Heart left ventricle (tissue), 16 donors: ENCODE measurements around the gene AGPAT2. TPM values are rescaled to one million over a fixed set of nuclear protein-coding genes. Genes with fewer than 3 reads are reported as not detected.

Source experiments
- ATAC-seq, 4 donors: fragments of 200-7000 bp; cut with Tn5 transposase; one replicate each; pipeline ENCODE4 v1.9.1; 2020 to 2022; ENCODE audit warnings: moderate library complexity in 4 of 4, mild to moderate bottlenecking in 3 of 4, moderate number of reproducible peaks in 1 of 4
- DNase-seq, 5 donors: peaks; one replicate each; pipeline ENCODE4 v3.0.0-alpha.2; 2020
- H3K27ac ChIP-seq, 12 donors: fragments of 200-600 bp; sonication (generic) in 4 of 12; one replicate each; pipeline versions ENCODE4 v1.5.0 to v1.8.0; 2016 to 2022; ENCODE audit warnings: mild to moderate bottlenecking in 2 of 12
- H3K27me3 ChIP-seq, 9 donors: fragments of 200-600 bp; sonication (generic) in 2 of 9; one replicate each; pipeline versions ENCODE4 v1.5.1 to v1.8.0; 2016 to 2022; ENCODE audit warnings: mild to moderate bottlenecking in 3 of 9
- H3K36me3 ChIP-seq, 9 donors: fragments of 200-600 bp; sonication (generic) in 2 of 9; one replicate each; pipeline versions ENCODE4 v1.5.0 to v1.8.0; 2018 to 2022; ENCODE audit warnings: mild to moderate bottlenecking in 2 of 9
- H3K4me1 ChIP-seq, 12 donors: fragments of 200-600 bp; sonication (generic) in 4 of 12; one replicate each; pipeline versions ENCODE4 v1.5.0 to v1.8.0; 2016 to 2022; ENCODE audit warnings: mild to moderate bottlenecking in 3 of 12
- H3K4me3 ChIP-seq, 12 donors: fragments of 200-600 bp; sonication (generic) in 4 of 12; one replicate each; pipeline versions ENCODE4 v1.5.0 to v1.8.0; 2017 to 2022; ENCODE audit warnings: mild to moderate bottlenecking in 9 of 12, moderate library complexity in 4 of 12
- H3K9me3 ChIP-seq, 12 donors: fragments of 200-600 bp; sonication (generic) in 4 of 12; one replicate each; pipeline versions ENCODE4 v1.5.0 to v1.8.0; 2016 to 2022; ENCODE audit warnings: mild to moderate bottlenecking in 1 of 12
- CTCF ChIP-seq, 12 donors: fragments of 200-600 bp; sonication (generic) in 4 of 12; IDR thresholded peaks; one replicate each; pipeline versions ENCODE4 v1.5.0 to v1.8.0; 2018 to 2022; ENCODE audit warnings: antibody characterized with exemption in 12 of 12, mild to moderate bottlenecking in 5 of 12
- POLR2A ChIP-seq, 2 donors: fragments of 450-650 bp; IDR thresholded peaks; one replicate each; pipeline ENCODE4 v1.6.1; 2017; ENCODE audit warnings: antibody characterized with exemption in 2 of 2, mild to moderate bottlenecking in 2 of 2, moderate library complexity in 2 of 2
- WGBS, 4 donors: extraction: QIAGEN DNeasy Blood & Tissue Kit in 2 of 4; methylation state at CpG; one replicate each; pipeline versions ENCODE4 v1.1.5 to v1.1.7; 2013 to 2018; 5-methylcytosine and 5-hydroxymethylcytosine counted together
- intact Hi-C, 10 donors: fragments of 100-400 bp; cut with DNase I; formaldehyde crosslinking; loops; one replicate each; pipeline versions ENCODE4 v1.11.1 to v1.14.2; 2022
- polyA plus RNA-seq, 2 donors: library from polyadenylated mRNA; stranded (reverse); fragments of 200-250 nt; gene quantifications; one replicate each; pipeline ENCODE4 v1.2.3, GENCODE V29; 2013
- total RNA-seq, 9 donors: library from RNA; depleted of rRNA in 2 of 9; stranded (reverse); fragments of >200 nt in 2 of 9; fragmentation: NEBNext Ultra II Directional in 3 of 9; extraction: Animal tissue kit (Norgen Biotek cat#: 25700) in 3 of 9; gene quantifications; one replicate each; pipeline versions ENCODE4 v1.1.0 to v1.2.4, GENCODE V29; 2016 to 2023
- donor health status: ischemic (EF 13 %, LVEDD 7.1; RV severe dilation, severe dysfunction).
- donor health status: healthy with polysubstance abuse.
- donor health status: DM: no; HTN: yes; CAD: no.
- donor health status: DM: no; HTN: no; CAD: no.
- donor health status: ischemic (EF 25% LVEDD 6.9; RV normal size, moderate dysfunction).
- donor health status: ischemic (EF 25% LVEDD 5.7; RV mildly dilated, moderate dysfunction).
- donor health status: healthy.
- donor health status: DM: yes; HTN: yes; CAD: no.
- donor health status: ischemic (EF 35%, LVEDD 5.7; RV mildly dilated, moderate dysfunction).
- donor health status: nonischemic (EF 11% LVEDD 7.7; RV severe dilation, severe dysfunction).
- donor health status: DM: yes; HTN: yes; CAD: no.
- donor health status: PGD.
- donor health status: ischemic (EF 29% LVEDD 5.4; RV normal size, mild dysfunction).
- donor health status: nonischemic (EF 23%, LVEDD 6.1; RV moderate dilation, normal function).

AGPAT2 gene
- total and polyA plus RNA-seq, 11 donors = 52.4 to 122 (median 69.3) TPM

GRCh38 chr9:136683173-136683745 is 4.0 kb downstream of the AGPAT2 start:
- H3K27me3 ChIP-seq = no peaks in the 10 kb centered on the region
- intact Hi-C loops = no loop called here
- DNase-seq (no peak), ATAC-seq (no peak)
- H3K9me3 ChIP-seq = no peaks in the 10 kb centered on the region
- H3K4me1 ChIP-seq = peaks cover 9 to 77% (median 51%) of the 10 kb centered on the region in 12 donors
- 84 to 93% (median 92%) methylated on average over 15 to 16 of the region's 16 CpGs for WGBS, 4 donors
- no peak overlapping the region for H3K4me3 ChIP-seq
- H3K27ac ChIP-seq = no peak overlapping the region
- H3K36me3 ChIP-seq = peaks cover 0 to 5% (median 0%) of the 10 kb centered on the region in 9 donors
- no peak for TF ChIP-seq POLR2A (IDR thresholded peaks at IDR 0.05)
- TF ChIP-seq CTCF (IDR thresholded peaks at IDR 0.05) = no peak

DNA sequence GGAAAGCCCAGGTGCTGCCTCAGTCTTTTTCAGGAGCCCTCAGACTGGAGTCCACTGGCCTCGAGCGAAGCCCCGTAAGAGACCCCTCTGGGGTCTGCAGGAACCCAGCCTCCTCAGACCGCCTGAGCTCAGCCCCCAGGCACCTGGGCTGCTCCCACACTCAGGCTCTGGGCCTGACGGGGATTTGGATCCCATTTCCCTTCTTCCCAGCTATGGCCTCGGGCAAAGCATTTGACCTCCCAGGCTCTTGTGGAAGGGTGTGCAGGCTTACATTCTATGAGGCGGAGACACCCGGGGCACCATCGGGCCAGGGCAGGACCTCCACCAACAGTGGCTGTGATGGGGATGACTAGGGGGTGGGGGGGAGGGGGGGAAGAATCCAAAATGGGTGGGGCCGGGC is 4.5 kb downstream of the AGPAT2 start:
- H3K27ac ChIP-seq = no peak overlapping the region
- ATAC-seq (no peak), DNase-seq (no peak)
- peaks cover 0 to 5% (median 0%) of the 10 kb centered on the region in 9 donors for H3K36me3 ChIP-seq
- H3K27me3 ChIP-seq = no peaks in the 10 kb centered on the region
- H3K4me1 ChIP-seq = peaks cover 9 to 74% (median 47%) of the 10 kb centered on the region in 12 donors
- H3K9me3 ChIP-seq = no peaks in the 10 kb centered on the region
- H3K4me3 ChIP-seq = no peak overlapping the region
- TF ChIP-seq POLR2A (IDR thresholded peaks at IDR 0.05) (no peak), CTCF (IDR thresholded peaks at IDR 0.05) (no peak)
- intact Hi-C loops = no loop called here
- 82 to 91% (median 88%) methylated on average over 7 to 10 of the region's 10 CpGs for WGBS, 4 donors

DNA sequence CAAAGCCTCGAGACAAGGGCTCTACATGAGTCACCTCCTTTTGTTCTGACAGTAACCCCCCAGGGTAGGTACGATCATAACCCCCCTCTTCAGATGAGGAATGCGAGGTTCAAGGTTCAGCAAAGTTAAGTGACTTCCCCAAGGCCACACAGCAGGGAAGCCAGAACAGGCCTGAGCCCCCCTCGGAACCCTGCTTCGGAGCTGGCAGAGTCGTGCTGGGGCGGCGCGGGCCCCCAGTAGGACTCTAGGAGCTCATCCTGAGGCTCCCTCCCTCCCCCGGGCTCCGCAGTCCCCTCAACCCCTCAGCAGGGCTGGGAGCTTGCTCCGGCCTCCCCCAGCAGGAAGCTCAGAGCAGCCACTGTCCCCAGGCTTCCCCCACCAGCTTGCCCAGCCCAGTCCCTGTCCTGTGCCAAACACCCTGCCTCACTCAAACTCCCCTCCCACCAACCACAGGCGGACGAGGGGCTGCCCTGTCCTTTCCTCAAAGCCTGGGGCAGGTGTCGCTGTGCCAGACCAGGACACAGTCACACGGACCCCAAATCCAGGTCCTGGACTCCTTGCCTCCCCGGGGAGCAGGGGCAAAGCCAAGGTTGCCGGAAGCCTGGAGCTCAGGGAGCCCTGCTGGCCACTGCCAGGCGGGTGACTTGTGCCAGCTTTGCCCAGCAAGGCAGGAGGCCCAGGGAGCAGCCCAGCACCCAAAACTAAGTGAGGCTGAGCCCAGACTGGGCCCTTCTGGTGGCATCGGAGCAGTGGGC is 5.1 kb downstream of the AGPAT2 start:
- DNase-seq (no peak), ATAC-seq (no peak)
- Histone ChIP-seq H3K36me3 (peaks cover 0 to 7% (median under 1%) of the 10 kb centered on the region in 9 donors), H3K9me3 (no peaks in the 10 kb centered on the region), H3K27ac (no peak overlapping the region), H3K4me3 (no peak overlapping the region), H3K4me1 (peaks cover 9 to 68% (median 45%) of the 10 kb centered on the region in 12 donors), H3K27me3 (no peaks in the 10 kb centered on the region)
- intact Hi-C loops = no loop called here
- WGBS, 4 donors = 89 to 92% (median 91%) methylated on average over 12 to 20 of the region's 20 CpGs
- TF ChIP-seq POLR2A (IDR thresholded peaks at IDR 0.05) = no peak
- no peak for TF ChIP-seq CTCF (IDR thresholded peaks at IDR 0.05)

- ATAC-seq = no peak
- 93 to 95% (median 95%) methylated on average over 17 of the region's 17 CpGs for WGBS, 4 donors
- Histone ChIP-seq H3K4me3 (no peak overlapping the region), H3K9me3 (no peaks in the 10 kb centered on the region), H3K4me1 (peaks cover 9 to 60% (median 40%) of the 10 kb centered on the region in 12 donors), H3K27ac (no peak overlapping the region), H3K27me3 (no peaks in the 10 kb centered on the region), H3K36me3 (peaks cover 0 to 18% (median 10%) of the 10 kb centered on the region in 9 donors)
- no peak for DNase-seq
- TF ChIP-seq CTCF (IDR thresholded peaks at IDR 0.05) (no peak), POLR2A (IDR thresholded peaks at IDR 0.05) (no peak)
- intact Hi-C loops = no loop called here
Measured at GRCh38 chr9:136681029-136681428, 6.2 kb downstream of the AGPAT2 start.
